Stimulated activated CD8-positive, alpha-beta memory T cell treated with anti-CD3 and anti-CD28 coated beads, Interleukin-15, amount 100 ng/mL, for 24 hours (primary cell): Measurements from ENCODE around the gene RPS6KA5.
"Not testable (repeated sequence)": the region's sequence is repeated elsewhere in the genome, so short reads cannot be mapped to it uniquely, and the experiment has no call there.

Source experiments
- DNase-seq: peaks from one replicate; pipeline ENCODE4 v3.0.0-alpha.2; 2020; ENCODE audit warnings: low read depth

Gene RPS6KA5

DNA sequence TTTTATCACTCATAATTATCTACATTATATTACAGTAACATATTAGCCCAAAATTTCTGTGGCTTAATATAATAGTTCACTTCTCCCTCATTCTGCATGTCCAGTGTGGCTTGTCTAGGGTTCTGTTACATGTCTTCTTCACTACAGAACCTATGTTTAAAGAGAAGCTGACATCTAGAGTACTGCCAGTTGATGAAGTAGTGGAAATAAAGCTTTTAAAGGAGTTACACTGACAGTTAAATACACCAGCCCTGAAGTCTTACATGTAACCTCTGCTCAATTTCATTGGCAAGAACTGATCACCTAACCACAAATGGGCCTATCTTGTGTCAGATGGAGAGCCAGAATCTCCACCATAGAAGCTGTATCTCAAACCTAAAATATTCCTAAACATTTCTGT is 32.9 kb downstream of the RPS6KA5 start:
- DNase-seq = no peak

DNA sequence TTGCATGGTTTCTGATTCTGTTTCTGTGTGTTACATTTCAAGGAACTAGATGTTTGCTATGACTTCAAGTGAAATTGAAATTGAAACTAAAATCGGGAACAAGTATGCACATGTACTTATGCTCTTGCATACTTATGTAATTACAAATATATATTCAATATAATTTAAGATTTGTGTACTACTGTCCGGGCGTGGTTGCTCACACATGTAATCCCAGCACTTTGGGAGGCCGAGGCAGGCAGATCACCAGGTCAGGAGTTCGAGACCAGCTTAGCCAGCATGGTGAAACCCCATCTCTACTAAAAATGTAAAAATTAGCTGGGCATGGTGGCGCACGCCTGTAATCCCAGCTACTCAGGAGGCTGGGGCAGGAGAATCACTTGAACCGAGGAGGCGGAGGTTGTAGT is 37.8 kb downstream of the RPS6KA5 start:
- not testable (repeated sequence) for DNase-seq

DNA sequence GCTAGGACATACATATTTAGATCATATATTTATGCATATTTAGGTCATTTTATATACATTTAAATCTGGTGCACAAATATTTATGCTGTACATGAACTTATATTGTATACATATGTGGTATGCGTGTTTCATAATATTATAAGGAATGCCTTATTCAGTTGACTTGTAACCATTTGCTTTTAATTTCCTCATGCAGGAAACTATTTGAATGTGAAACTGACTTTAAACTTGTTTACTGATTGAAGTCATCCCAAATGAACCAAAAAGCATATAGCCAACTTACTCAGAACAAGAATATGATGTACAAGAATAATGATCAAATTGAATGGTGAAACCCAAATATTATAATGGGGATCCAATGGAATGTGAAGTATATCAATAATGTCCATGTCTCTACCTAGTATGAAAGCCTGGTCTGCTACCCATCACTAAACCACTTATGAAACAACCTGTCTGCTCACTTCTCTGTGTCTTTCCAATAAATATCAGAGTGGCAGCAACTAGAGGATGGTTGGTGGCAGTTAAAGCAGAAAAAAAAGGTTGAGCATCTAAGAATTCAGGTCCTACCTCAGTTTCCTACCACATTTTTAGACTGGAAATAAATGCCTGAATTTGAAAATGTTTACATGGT is 38.3 kb downstream of the RPS6KA5 start:
- DNase-seq = no peak

DNA sequence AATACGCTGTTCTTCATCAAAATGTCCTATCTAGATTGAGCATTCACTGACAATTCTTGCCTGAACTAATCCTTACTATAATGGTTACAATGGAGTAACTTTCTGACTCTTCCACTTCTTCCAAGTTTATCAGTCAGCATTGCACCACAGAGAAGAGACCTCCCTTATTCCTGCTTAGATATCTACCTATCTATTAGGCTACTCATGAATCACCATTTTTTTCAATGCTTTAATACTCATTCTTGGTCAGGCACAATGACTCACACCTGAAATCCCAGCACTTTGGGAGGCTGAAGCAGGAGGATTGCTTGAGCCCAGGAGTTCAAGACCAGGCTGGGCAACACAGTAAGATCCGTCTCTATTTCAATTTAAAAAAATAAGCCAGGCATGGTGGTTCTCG is 39.3 kb downstream of the RPS6KA5 start:
- DNase-seq = no peak

DNA sequence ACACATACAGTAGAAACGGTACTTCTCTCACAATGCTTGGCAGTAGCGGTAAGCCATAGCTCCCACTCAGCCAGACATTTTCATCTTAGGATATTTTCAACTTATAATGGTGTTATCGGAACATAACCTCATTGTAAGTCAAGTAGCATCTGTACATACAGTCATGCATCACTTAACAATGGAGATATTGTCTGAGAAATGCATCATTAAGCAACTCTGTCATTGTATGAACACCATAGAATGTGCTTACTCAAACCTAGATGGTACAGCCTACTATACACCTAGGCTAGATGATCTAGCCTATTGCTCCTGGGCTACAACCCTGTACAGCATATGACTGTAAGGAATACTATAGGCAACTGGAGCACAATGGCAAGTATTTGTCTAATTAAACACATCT is 40.8 kb downstream of the RPS6KA5 start:
- DNase-seq = no peak

DNA sequence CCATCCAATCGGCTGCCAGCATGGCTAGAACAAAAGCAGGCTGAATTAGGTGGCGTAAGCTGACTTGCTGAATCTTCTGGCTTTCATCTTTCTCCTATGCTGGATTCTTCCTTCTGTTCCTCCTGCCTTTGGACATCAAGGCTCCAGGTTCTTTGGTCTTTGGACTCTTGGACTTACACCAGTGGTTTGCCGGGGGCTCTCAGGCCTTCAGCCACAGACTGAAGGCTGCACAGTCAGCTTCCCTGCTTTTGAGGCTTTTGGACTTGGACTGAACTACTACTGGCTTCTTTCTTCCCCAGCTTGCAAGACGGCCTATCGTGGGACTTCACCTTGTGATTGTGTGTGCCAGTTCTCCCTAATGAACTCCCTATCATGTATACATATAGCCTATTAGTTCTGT is 42.0 kb downstream of the RPS6KA5 start:
- no peak for DNase-seq

DNA sequence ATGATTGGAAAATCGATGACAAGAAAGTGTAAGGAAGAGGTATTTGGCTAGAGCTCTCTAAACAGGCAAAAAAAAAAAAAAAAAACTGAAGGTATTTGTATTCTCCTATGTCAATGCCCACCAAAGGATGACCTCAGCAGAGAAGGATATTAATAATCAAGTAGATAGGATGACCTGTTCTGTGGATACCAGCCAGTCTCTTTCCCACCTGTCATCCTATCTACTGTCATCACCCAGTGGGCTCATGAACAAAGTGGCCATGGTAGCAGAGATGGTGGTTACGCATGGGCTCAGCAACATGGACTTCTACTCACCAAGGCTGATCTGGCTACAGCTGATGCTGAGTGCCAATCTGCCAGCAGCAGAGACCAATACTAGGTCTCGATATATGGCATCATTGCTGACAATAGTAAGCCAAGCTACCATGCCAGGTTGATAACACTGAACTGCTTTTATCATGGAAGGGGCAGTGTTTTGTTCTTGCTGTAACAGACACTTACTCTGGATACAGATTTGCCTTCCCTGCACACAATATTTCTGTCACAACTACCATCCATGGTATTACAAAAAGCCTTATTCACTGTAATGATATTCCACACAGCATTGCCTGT is 43.5 kb downstream of the RPS6KA5 start:
- no peak for DNase-seq

DNA sequence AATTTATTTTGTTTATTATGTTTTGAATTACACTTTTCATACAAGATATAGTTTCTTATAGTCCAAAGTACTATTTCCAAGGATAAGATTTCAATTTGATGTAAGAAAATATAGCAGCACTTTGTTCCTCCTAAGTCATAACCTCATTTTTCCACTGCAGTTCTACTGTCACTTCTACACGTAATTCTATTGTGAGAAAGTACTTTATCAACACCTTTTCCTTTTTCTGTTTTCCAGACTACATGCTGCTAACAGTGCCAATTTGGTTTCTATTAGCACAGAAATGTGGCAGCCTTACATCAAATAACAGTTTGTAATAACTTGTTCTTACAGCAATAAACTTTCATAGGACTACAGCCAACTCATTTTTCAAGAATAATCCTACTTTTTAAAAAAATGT is 45.0 kb downstream of the RPS6KA5 start:
- no peak for DNase-seq

DNA sequence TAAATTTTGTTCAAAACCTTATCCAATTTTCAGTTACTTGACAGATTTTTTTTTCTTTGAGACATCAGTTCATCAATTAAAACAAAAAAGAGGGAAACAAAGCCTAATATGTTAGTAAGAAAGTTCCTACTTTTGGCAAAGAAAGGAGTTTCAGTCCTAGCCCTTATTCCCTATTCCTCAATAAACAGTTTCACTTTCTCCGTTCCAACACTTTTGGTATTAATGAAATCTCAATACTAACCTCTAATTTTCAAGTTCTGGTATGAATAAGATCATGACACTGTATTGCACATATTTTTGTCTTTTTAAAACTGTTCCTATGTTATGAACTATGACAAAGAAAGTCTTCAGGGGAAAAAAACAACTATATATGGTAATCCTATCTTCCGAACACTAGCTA is 48.4 kb downstream of the RPS6KA5 start:
- DNase-seq = no peak

DNA sequence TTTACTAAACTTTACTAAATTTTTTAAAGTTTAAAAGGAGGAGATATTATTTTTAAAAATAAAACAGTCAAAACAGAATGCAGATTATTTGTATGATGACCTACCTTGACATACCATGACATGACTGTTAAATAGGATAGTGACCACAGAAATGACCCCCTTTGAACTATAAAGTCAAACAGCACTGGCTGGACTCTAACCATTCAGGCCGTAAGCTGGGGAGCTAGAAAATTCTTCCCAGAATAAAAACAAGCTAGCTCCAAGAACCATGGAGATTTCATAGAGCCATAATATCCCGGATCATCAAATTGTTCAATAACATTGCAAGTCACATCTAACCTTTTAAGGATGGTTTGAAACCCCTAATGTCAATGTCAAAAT is 50.3 kb downstream of the RPS6KA5 start:
- no peak for DNase-seq

DNA sequence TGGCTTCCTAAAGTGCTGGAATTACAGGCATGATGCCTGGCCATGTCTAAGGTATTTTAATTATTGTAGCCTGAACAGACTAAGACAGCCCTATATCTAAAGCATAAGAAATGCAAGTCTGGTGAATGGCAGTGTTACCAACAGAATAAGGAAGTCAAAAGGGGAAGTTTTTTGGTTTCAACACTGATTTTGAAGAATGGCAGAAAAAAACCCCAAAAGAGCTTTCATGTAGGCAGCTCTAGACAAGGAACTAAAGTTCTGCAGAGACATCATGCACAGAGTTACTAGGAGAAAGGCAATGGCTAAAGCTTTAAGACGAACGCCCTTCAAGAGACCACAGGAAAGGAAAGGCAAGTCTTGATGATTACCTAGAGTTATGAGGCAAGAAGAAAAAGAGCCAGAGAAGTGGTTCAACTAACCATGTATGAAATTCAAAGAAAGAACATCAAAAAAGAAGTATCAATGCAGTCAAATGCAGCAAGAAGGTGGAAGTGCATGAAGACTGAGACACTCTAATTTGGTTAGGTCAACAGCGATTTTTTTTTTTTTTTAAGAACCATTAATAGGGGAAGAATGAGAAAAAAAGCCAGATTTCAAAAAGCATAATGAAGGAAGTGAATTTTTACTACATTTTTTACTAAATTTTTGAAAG is 50.8 kb downstream of the RPS6KA5 start:
- no peak for DNase-seq

DNA sequence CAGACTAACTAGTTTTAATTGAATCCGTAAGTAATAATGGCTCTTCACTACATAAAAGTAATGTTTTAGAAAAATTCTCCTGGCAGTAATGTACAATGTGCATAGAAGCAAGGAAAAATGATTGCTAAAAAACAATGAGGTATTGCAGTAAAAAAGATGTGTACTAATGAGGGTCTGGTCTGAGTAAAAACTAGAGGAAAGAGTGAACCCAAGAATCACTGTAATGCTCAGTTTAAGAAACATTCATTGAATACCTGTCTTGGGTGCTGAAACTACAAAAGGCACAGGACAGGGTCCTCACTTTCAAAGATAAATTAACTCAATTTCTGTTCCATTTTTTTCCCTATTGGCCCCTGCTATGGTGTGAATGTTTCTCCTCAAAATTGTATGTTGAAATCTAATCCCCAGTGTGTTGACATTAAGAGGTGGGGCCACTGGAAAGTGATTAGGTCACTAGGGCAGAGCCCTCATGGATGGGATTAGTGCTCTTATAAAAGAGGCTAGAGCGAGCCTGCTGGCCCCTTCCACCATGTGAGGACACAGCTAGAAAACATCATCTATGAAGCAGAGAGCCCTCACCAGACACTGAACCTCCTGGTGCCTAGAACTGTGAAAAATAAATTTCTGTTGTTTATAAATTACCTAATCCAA is 51.6 kb downstream of the RPS6KA5 start:
- no peak for DNase-seq

DNA sequence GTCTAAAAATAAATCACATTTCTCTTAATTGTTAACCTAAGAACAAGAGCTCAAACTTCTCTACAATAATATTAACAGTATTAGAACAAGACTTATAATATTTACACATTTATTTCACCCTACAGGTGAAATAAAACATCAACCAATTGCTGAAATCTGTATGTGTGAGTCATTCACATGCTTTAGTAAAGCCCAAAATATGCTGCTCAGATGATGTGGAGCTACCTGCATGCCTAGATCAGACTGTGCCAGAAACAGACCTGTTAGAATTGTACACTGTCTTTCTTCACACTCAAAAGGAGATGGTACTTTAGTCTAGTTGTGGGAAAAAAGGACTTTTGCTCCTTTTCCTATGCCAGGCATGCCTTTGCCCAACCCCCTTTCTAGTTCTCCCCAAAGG is 54.7 kb downstream of the RPS6KA5 start:
- DNase-seq = no peak

DNA sequence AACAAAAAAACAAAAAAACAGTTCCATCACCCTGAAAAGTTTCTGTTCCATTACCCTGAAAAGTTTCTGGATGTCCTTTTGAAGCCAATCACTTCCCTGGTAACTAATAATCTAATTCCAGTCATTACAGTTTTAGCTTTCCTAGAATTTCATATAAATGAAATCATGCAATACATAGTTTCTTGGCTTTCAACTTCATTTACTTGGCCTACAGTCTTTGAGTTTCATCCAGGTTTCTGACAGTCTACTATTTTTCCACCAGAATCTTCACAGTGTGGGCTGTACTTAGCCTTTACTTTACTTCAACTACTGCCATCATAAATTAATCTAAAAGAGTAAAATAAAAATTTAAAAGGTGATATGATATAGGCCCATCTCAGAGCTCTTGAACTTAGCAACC is 55.5 kb downstream of the RPS6KA5 start:
- DNase-seq = no peak

DNA sequence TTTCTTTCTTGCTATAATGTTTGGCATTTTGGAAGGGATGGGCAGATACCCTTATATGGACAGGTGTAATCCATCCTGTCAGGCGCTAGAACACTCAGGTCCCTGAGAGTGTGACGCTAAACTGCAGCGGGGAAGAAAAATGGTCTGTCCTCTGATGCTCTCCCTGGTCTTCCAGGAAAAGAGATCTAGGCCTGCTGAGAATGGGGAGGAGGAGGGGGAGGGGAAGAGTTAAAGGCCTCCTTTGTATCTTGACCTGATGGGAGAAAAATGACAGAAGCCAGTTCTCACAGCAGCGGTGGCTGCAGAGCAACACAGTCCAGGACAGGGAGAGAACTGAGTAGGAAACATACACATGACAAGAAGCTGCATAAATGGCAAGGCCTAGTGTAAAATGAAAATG is 61.1 kb downstream of the RPS6KA5 start:
- no peak for DNase-seq

DNA sequence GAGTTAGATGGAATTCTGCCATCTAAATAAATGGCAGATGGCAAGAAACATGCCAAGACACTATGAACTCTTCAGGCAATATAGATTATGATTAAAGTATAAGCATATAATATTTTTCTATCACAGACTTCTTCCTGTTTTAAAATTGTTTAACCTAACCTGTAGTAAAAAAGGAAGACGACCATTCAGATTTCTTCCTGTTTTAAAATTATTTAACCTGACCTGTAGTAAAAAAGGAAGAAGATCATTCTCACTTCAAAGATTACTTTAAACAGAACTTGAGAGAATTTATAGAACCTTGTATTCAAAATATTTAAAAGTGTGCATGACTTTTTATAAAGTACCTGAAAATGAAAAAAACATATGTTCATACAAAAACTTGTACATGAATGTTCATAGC is 63.5 kb downstream of the RPS6KA5 start:
- no peak for DNase-seq

DNA sequence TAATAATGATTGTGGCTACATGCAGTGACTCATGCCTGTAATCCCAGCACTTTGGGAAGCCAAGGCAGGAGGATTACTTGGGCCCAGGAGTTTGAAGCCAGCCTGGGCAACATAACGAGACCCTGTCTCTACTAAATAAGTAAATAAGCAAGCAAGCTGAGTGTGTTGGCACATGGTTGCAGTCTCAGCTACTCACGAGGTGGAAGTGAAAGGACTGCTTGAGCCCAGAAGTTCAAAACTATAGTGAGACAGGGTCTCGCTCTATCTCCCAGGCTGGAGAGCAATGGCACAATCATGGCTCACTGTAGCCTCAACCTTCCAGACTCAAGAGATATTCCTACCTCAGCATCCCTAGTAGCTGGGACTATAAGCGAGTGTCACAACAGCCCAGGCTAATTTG is 64.7 kb downstream of the RPS6KA5 start:
- DNase-seq = no peak

DNA sequence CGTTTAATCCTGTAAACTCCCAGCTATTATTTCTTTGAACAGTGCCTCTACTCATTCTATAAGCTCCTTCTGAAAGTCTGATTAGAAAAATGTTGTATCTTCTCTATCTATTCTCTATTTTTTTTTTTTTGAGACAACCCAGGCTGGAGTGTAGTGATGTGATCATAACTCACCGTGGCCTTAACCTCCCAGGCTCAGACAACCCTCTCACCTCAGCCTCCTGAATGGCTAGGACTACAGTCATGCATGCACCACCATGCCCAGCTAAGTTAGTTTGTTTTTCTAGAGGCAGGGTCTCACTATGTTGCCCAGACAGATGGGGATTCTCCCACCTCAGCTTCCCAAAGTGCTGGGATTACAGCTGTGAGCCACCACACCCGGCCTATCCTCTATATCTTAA is 66.6 kb downstream of the RPS6KA5 start:
- DNase-seq = no peak

DNA sequence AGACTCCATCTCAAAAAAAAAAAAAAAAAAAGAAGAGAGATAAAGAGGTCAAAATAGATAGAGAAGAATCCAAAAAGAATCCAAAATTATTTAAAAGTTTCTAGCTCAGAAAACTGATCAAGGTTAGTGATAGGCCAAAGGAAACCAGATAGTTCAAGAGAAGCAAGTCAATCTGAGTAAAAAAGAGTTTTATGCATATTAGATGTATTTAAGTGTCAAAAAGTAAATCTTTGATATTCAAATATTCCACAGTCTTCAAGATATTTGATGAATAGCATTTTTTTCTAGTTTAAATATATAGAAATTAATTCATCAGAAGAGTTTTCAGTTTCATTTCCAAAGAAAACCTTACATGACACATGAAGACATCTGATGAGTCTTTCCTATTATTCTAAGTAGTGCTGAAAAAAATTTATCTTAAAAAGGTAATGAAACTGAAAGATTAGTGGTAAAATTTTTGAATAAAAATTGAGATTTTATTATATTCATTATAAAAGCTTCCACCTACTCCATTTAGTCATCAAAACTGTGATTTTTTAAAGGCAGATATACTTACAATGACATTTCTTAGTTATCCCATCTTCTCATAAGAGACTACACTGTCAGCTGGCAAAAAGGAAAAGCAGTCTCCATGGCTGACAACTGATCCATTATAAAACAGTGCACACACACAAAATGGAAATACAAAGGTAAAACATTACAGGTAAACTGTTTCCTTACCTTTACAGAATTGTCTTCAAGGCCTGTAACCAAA is 68.6 kb downstream of the RPS6KA5 start:
- no peak for DNase-seq

DNA sequence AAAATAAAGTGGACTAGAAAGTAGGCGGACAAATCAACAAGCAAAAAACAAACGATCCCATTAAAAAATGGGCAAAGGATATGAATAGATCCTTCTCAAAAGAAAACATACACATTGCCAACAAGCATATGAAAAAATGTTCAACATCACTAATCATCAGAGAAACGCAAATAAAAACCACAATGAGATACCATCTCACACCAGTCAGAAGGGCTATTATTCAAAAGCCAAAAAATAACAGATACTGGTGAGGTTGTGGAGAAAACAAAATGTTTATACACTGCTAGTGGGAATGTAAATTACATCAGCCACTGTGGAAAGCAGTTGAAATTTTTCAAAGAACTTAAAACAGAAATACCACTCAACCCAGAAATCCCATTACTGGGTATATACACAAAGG is 70.3 kb downstream of the RPS6KA5 start:
- no peak for DNase-seq

DNA sequence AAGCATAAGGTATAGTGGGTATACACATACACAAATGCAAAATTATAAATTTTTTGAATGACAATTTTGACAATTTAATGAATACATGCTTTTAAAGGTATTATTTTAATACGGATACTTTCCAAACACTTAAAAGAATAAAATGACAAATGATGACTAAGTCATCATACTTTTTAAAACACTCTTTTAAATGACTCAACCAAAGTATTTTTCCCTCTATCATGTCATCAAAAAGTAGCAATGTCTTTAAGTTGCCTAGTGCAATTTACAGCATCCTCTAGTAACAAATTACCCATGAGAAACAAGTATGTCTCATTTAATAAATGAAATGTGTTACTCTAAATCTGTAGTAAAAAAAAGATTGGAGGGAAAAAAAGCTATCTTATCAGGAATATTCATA is 73.3 kb downstream of the RPS6KA5 start:
- DNase-seq = no peak

DNA sequence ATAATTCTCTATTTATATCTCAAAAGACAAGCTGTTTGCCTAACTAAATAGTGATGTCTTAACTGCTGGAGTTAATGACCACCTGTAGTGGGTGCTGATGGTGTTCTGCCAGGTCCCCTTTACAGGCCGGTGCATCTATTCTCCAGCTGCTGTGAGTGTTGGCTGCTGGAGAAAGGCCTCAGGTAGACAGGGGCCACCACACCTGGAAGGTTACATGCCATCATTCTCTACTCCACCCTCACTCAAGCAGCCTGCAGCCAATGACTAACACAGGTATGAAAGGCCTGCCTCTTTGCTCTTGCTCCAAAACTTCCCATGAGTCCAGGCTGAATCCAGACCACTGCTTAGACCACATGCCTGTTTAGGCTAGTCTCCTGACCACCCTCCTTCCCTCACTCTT is 73.9 kb downstream of the RPS6KA5 start:
- DNase-seq = no peak
